IMR-90 (cell line): ENCODE measurements around the gene GNRH2. TPM values are rescaled to one million over a fixed set of nuclear protein-coding genes. Genes with fewer than 3 reads are reported as not detected.

Experiments used
- ATAC-seq: fragments of 200-7000 bp; cut with Tn5 transposase; 2 replicates; pipeline ENCODE4 v1.9.1; 2020; ENCODE audit warnings: low read depth, mild to moderate bottlenecking, moderate library complexity
- BruUV-seq: library from RNA; stranded (reverse); fragments of 400-500 nt; replicated peaks from 2 replicates; lab custom pipeline; 2021; lab: Mats Ljungman, UMichigan
- CTCF ChIA-PET: fragments of 300-600 bp; formaldehyde crosslinking; extraction: SDS; loops from one replicate; lab custom pipeline; 2021; ENCODE audit warnings: antibody characterized with exemption; lab: Yijun Ruan, JAX
- POLR2A ChIA-PET: fragments of 300-600 bp; sonication (Branson Sonifier 250); formaldehyde crosslinking; loops from one replicate; lab custom pipeline; 2022; ENCODE audit warnings: antibody characterized with exemption; ENCODE audit not compliant: unreplicated experiment; lab: Charles Lee
- DNase-seq: peaks from one replicate; pipeline ENCODE4 v3.0.0; 2013
- H2AFZ ChIP-seq: replicated peaks from 2 replicates; pipeline ENCODE3; 2013; ENCODE audit warnings: low read length, mild to moderate bottlenecking; ENCODE audit not compliant: poor library complexity
- H2AK5ac ChIP-seq: 2 replicates; pipeline ENCODE4 v1.6.1; 2013; ENCODE audit warnings: low read depth, low read length, inconsistent platforms
- H2AK9ac ChIP-seq: replicated peaks from 2 replicates; pipeline ENCODE3; 2013; ENCODE audit warnings: mild to moderate bottlenecking, low read depth, low read length, moderate library complexity; ENCODE audit not compliant: poor library complexity
- H2BK120ac ChIP-seq: 2 replicates; pipeline ENCODE4 v1.6.1; 2013; ENCODE audit warnings: low read depth, low read length, inconsistent platforms
- H2BK15ac ChIP-seq: 3 replicates; pipeline ENCODE4 v1.6.1; 2013; ENCODE audit warnings: low read depth, low read length, inconsistent platforms
- H2BK20ac ChIP-seq: 2 replicates; pipeline ENCODE4 v1.6.1; 2013; ENCODE audit warnings: low read depth, mild to moderate bottlenecking, inconsistent platforms, low read length, moderate library complexity
- H2BK5ac ChIP-seq: 2 replicates; pipeline ENCODE4 v1.6.1; 2013; ENCODE audit warnings: mild to moderate bottlenecking, low read depth, low read length, inconsistent platforms; ENCODE audit not compliant: poor library complexity, severe bottlenecking
- H3K14ac ChIP-seq: replicated peaks from 2 replicates; pipeline ENCODE4 v1.6.1; 2013; ENCODE audit warnings: low read depth, low read length, inconsistent platforms
- H3K18ac ChIP-seq: 2 replicates; pipeline ENCODE4 v1.6.1; 2013; ENCODE audit warnings: low read depth, low read length, control low read depth
- H3K23ac ChIP-seq: 2 replicates; pipeline ENCODE4 v1.6.1; 2013; ENCODE audit warnings: low read depth, low read length, inconsistent platforms
- H3K27ac ChIP-seq: 2 replicates; pipeline ENCODE4 v1.5.1; 2013; ENCODE audit warnings: mild to moderate bottlenecking, control low read depth, low read length; ENCODE audit not compliant: insufficient read depth
- H3K27me3 ChIP-seq: 2 replicates; pipeline ENCODE4 v1.6.1; 2013; ENCODE audit warnings: low read length; ENCODE audit not compliant: control insufficient read depth, insufficient read depth
- H3K36me3 ChIP-seq: 2 replicates; pipeline ENCODE4 v1.6.1; 2013; ENCODE audit warnings: low read length, mixed read lengths; ENCODE audit not compliant: control insufficient read depth, insufficient read depth
- H3K4ac ChIP-seq: 2 replicates; pipeline ENCODE4 v1.6.1; 2013; ENCODE audit warnings: low read depth, low read length, inconsistent platforms
- H3K4me1 ChIP-seq: 2 replicates; pipeline ENCODE4 v1.6.1; 2013; ENCODE audit warnings: low read length, mixed read lengths; ENCODE audit not compliant: control insufficient read depth, insufficient read depth
- H3K4me2 ChIP-seq: 2 replicates; pipeline ENCODE4 v1.6.1; 2013; ENCODE audit warnings: low read depth, mild to moderate bottlenecking, control low read depth, low read length, moderate library complexity
- H3K4me3 ChIP-seq: 2 replicates; pipeline ENCODE4 v1.5.1; 2013; ENCODE audit warnings: low read depth, mild to moderate bottlenecking, control low read depth, low read length, moderate library complexity; ENCODE audit not compliant: insufficient read depth
- H3K56ac ChIP-seq: 2 replicates; pipeline ENCODE4 v1.6.1; 2013; ENCODE audit warnings: low read length, inconsistent platforms; ENCODE audit not compliant: insufficient read depth; ENCODE audit errors: extremely low read depth
- H3K79me1 ChIP-seq, 2 experiments: 2 replicates each; pipeline ENCODE4 v1.6.1; 2013; ENCODE audit warnings: low read length in 2 of 2, inconsistent platforms in 1 of 2, low read depth in 1 of 2
- H3K9ac ChIP-seq: 2 replicates; pipeline ENCODE4 v1.6.1; 2013; ENCODE audit warnings: low read depth, low read length, control low read depth
- H3K9me1 ChIP-seq: 2 replicates; pipeline ENCODE4 v1.6.1; 2013; ENCODE audit warnings: low read length, inconsistent platforms; ENCODE audit not compliant: insufficient read depth
- H3K9me3 ChIP-seq: 2 replicates; pipeline ENCODE4 v1.6.1; 2013; ENCODE audit warnings: low read length; ENCODE audit not compliant: control insufficient read depth, insufficient read depth
- H4K20me1 ChIP-seq: 2 replicates; pipeline ENCODE4 v1.6.1; 2013; ENCODE audit warnings: low read length, inconsistent platforms; ENCODE audit not compliant: insufficient read depth
- H4K5ac ChIP-seq: 2 replicates; pipeline ENCODE4 v1.6.1; 2013; ENCODE audit warnings: mild to moderate bottlenecking, low read depth, low read length, control low read depth
- H4K8ac ChIP-seq, 2 experiments: 2 replicates each; pipeline ENCODE4 v1.6.1; 2013; ENCODE audit warnings: low read depth in 2 of 2, low read length in 2 of 2, control low read depth in 1 of 2, inconsistent platforms in 1 of 2
- H4K91ac ChIP-seq: 2 replicates; pipeline ENCODE4 v1.6.1; 2013; ENCODE audit warnings: low read depth, low read length, inconsistent platforms; ENCODE audit not compliant: insufficient read depth
- CEBPB ChIP-seq: IDR thresholded peaks from 2 replicates; pipeline ENCODE4 v1.6.1; 2012; ENCODE audit warnings: low read depth, low read length, improper control_type of control experiment
- MAFK ChIP-seq: IDR thresholded peaks from 2 replicates; pipeline ENCODE4 v1.6.1; 2012; ENCODE audit warnings: low read depth, low read length, improper control_type of control experiment
- MXI1 ChIP-seq: IDR thresholded peaks from 2 replicates; pipeline ENCODE4 v1.6.1; 2012; ENCODE audit warnings: low read depth, mild to moderate bottlenecking, low read length, moderate library complexity, borderline replicate concordance
- WGBS, 2 experiments: methylation state at CpG; one replicate each; pipeline versions ENCODE4 v1.1.5 to v1.1.7; 2013; ENCODE audit warnings: missing lambda C conversion rate in 2 of 2; ENCODE audit not compliant: insufficient read length in 1 of 2; ENCODE audit errors: extremely low coverage in 2 of 2; 5-methylcytosine and 5-hydroxymethylcytosine counted together
- dilution Hi-C: fragments of 300-500 bp; cut with HindIII; formaldehyde crosslinking; loops from one replicate; pipeline ENCODE4 v1.14.3; 2018; ENCODE audit warnings: low sequenced_read_pairs; ENCODE audit not compliant: unreplicated experiment
- in situ Hi-C: fragments of 300-500 bp; cut with MboI; formaldehyde crosslinking; loops from 3 replicates; pipeline ENCODE4 v1.14.3; 2019; ENCODE audit warnings: low sequenced_read_pairs, inconsistent platforms, mixed read lengths
- intact Hi-C: fragments of 100-400 bp; cut with micrococcal nuclease; formaldehyde crosslinking; loops from 2 replicates; pipeline ENCODE4 v1.10.0; 2022
- polyA plus RNA-seq, 3 experiments: library from polyadenylated mRNA; depleted of rRNA; stranded (reverse); fragments of >200 nt; gene quantifications; 2 replicates each; pipeline ENCODE4 v1.2.3, GENCODE V29; 2012; ENCODE audit warnings: low replicate concordance in 1 of 3
- total RNA-seq: library from RNA; depleted of rRNA; stranded (reverse); fragments of >200 nt; gene quantifications from 2 replicates; pipeline ENCODE4 v1.2.3, GENCODE V29; 2012
- TF ChIP-seq, protein P1 (sequence below): fragments of 150-350 bp; IDR thresholded peaks from 2 replicates; pipeline ENCODE4 v1.6.1; 2016; ENCODE audit warnings: low read depth, mild to moderate bottlenecking, low read length, moderate library complexity, borderline replicate concordance

The GNRH2 gene
- total and polyA plus RNA-seq, 2 of the 4 experiments (the other 2 are of a cell fraction): 0.18 to 0.21 TPM

DNA sequence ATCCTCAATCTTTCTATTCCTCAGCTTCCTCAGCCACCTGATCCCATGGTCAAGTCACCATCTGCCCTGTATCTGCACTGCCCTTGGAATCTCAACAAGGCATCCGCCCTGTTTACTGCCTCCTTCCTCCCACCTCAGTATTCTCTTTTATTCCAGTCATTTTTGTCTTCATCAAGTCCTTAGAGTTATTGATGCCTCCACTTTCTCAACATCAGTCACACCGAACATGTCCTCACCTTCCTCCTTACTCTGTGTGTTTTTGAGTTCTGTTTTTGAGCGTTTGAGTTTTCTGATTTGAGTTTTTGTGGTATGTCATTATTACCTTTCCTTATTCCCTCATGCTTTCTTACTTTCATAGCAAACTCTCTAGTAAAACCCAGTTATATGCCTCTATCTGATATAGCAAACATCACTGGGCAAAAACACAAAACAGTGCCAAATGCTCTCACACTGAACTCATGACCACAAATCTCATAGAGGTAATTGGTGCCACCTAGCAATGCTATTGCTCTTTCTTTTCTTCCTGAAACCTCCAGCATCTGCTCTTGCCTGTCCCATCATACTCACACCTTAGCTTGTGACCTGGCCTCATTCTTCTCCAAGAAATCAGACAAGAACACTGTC is 11.8 kb upstream of the GNRH2 start:
- H3K4me1 ChIP-seq: no peaks in the 10 kb centered on the region
- no CpG with 5 or more reads among the region's 3 CpGs for WGBS, 2 experiments
- no peak overlapping the region for H3K23ac ChIP-seq
- ChIA-PET CTCF (no interaction called here), POLR2A (no interaction called here)
- 0 out of 2 replicates have a peak, but pooled peaks cover 3% of the 10 kb centered on the region for H3K9me1 ChIP-seq
- H3K9me3 ChIP-seq: no peaks in the 10 kb centered on the region
- DNase-seq: no peak
- no peak overlapping the region for H3K18ac ChIP-seq
- no peak overlapping the region for H2BK120ac ChIP-seq
- H2AFZ ChIP-seq: no peak overlapping the region
- BruUV-seq: no TSS peak
- no peak overlapping the region for H3K4ac ChIP-seq
- H3K27ac ChIP-seq: no peak overlapping the region
- H4K8ac ChIP-seq: no peak overlapping the region
- dilution Hi-C loops: no loop called here
- no peaks in the 10 kb centered on the region for H3K27me3 ChIP-seq
- no peak overlapping the region for H2BK20ac ChIP-seq
- TF ChIP-seq CEBPB (no peak), MXI1 (no peak), MAFK (no peak)
- TF ChIP-seq, protein P1, sequence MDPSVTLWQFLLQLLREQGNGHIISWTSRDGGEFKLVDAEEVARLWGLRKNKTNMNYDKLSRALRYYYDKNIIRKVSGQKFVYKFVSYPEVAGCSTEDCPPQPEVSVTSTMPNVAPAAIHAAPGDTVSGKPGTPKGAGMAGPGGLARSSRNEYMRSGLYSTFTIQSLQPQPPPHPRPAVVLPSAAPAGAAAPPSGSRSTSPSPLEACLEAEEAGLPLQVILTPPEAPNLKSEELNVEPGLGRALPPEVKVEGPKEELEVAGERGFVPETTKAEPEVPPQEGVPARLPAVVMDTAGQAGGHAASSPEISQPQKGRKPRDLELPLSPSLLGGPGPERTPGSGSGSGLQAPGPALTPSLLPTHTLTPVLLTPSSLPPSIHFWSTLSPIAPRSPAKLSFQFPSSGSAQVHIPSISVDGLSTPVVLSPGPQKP: no peak
- no peak overlapping the region for H2AK5ac ChIP-seq
- peaks cover 47% of the 10 kb centered on the region for H3K36me3 ChIP-seq
- no peak overlapping the region for H3K4me3 ChIP-seq
- no peak overlapping the region for H4K91ac ChIP-seq
- H2BK5ac ChIP-seq: no peak overlapping the region
- no peak overlapping the region for H2BK15ac ChIP-seq
- H3K4me2 ChIP-seq: no peak overlapping the region
- no peak overlapping the region for H2AK9ac ChIP-seq
- H4K20me1 ChIP-seq: no peaks in the 10 kb centered on the region
- ATAC-seq: no peak
- H3K79me1 ChIP-seq: no peaks in the 10 kb centered on the region
- H3K56ac ChIP-seq: no peak overlapping the region
- H4K5ac ChIP-seq: no peak overlapping the region
- intact Hi-C loops: no loop called here
- H3K9ac ChIP-seq: no peak overlapping the region
- H3K14ac ChIP-seq: no peak overlapping the region
- in situ Hi-C loops: no loop called here
